HG03460 (cell line): ENCODE results near the gene UBL3.

Experiments used
- ATAC-seq: cut with Tn5 transposase; IDR thresholded peaks from one replicate; pipeline ENCODE4 v1.9.1; 2021; ENCODE audit not compliant: unreplicated experiment

Gene UBL3

GRCh38 chr13:29850213-29850898 lies at the start of gene UBL3:
Gene UBL3, minus strand, starts transcription at chr13:29850617. Its CDS starts 1,079 bp downstream, at chr13:29849538.
- peak; percentile 88 for ATAC-seq

GRCh38 chr13:29897102-29897501 lies 46.7 kb upstream of the UBL3 start:
- ATAC-seq, result no peak

- no peak for ATAC-seq
These were observed 43.0 kb upstream of the UBL3 start for GRCh38 chr13:29893438-29893837.

GRCh38 chr13:29892151-29892550 lies 41.7 kb upstream of the UBL3 start:
- no peak for ATAC-seq

GRCh38 chr13:29889111-29889510 lies 38.7 kb upstream of the UBL3 start:
- ATAC-seq, result no peak

- no peak for ATAC-seq
These were observed 37.9 kb upstream of the UBL3 start for GRCh38 chr13:29888306-29888705.

GRCh38 chr13:29887686-29888085 lies 37.3 kb upstream of the UBL3 start:
- ATAC-seq, result no peak

- no peak for ATAC-seq
These were observed 36.7 kb upstream of the UBL3 start for GRCh38 chr13:29887030-29887557.

GRCh38 chr13:29886446-29886845 lies 36.0 kb upstream of the UBL3 start:
- no peak for ATAC-seq

GRCh38 chr13:29885989-29886388 lies 35.6 kb upstream of the UBL3 start:
- no peak for ATAC-seq

- ATAC-seq, result no peak
These were observed 34.4 kb upstream of the UBL3 start for GRCh38 chr13:29884671-29885430.

GRCh38 chr13:29883941-29884518 lies 33.6 kb upstream of the UBL3 start:
- no peak for ATAC-seq

- ATAC-seq, result no peak
These were observed 31.7 kb upstream of the UBL3 start for GRCh38 chr13:29882076-29882475.

- ATAC-seq, result no peak
These were observed 27.7 kb upstream of the UBL3 start for GRCh38 chr13:29878101-29878500.

- no peak for ATAC-seq
These were observed 27.1 kb upstream of the UBL3 start for GRCh38 chr13:29877456-29878078.

GRCh38 chr13:29875646-29876045 lies 25.2 kb upstream of the UBL3 start:
- ATAC-seq, result no peak

- no peak for ATAC-seq
These were observed 18.2 kb upstream of the UBL3 start for GRCh38 chr13:29868581-29868980.

- ATAC-seq, result no peak
These were observed 15.5 kb upstream of the UBL3 start for GRCh38 chr13:29865934-29866333.

- ATAC-seq, result no peak
These were observed 11.3 kb upstream of the UBL3 start for GRCh38 chr13:29861694-29862110.

- ATAC-seq, result no peak
These were observed 9.6 kb upstream of the UBL3 start for GRCh38 chr13:29859971-29860370.

GRCh38 chr13:29858667-29859066 lies 8.2 kb upstream of the UBL3 start:
- ATAC-seq, result no peak
